Upper lobe of right lung (tissue), 1 donor: ENCODE data around the gene GPR61. TPM values are rescaled to one million over a fixed set of nuclear protein-coding genes. Genes with fewer than 3 reads are reported as not detected.

ENCODE experiments used
- ATAC-seq: fragments of 200-7000 bp; cut with Tn5 transposase; one replicate; pipeline ENCODE4 v1.9.1; 2020; ENCODE audit warnings: mild to moderate bottlenecking, moderate library complexity
- DNase-seq: peaks from one replicate; pipeline ENCODE4 v3.0.0-alpha.2; 2020
- H3K27ac ChIP-seq: fragments of 200-600 bp; one replicate; pipeline ENCODE4 v1.8.0; 2022
- H3K27me3 ChIP-seq: fragments of 200-600 bp; one replicate; pipeline ENCODE4 v1.8.0; 2022; ENCODE audit warnings: mild to moderate bottlenecking
- H3K36me3 ChIP-seq: fragments of 200-600 bp; one replicate; pipeline ENCODE4 v1.8.0; 2022
- H3K4me1 ChIP-seq: fragments of 200-600 bp; one replicate; pipeline ENCODE4 v1.8.0; 2022
- H3K4me3 ChIP-seq: fragments of 200-600 bp; one replicate; pipeline ENCODE4 v1.8.0; 2022; ENCODE audit warnings: mild to moderate bottlenecking
- H3K9me3 ChIP-seq: fragments of 200-600 bp; one replicate; pipeline ENCODE4 v1.8.0; 2022
- intact Hi-C: fragments of 100-400 bp; cut with DNase I; formaldehyde crosslinking; loops from one replicate; pipeline ENCODE4 v1.11.0; 2022
- total RNA-seq: library from RNA; stranded (reverse); fragmentation: NEBNext Ultra II Directional; extraction: Animal tissue kit (Norgen Biotek cat#: 25700); gene quantifications from one replicate; pipeline ENCODE4 v1.2.1, GENCODE V29; 2021
- TF ChIP-seq, protein P1 (sequence below): fragments of 200-600 bp; IDR thresholded peaks from one replicate; pipeline ENCODE4 v1.8.0; 2022; ENCODE audit warnings: antibody characterized with exemption
- donor health status: DM: no; HTN: yes; CAD: no; lungs with severe emphysema.

GPR61 gene
- total RNA-seq, 1 donor from 2014 or later, result not detected

GRCh38 chr1:109534307-109534858 is 5.3 kb upstream of the GPR61 start:
- Histone ChIP-seq H3K9me3 (no peaks in the 10 kb centered on the region), H3K27me3 (no peaks in the 10 kb centered on the region), H3K36me3 (no peaks in the 10 kb centered on the region), H3K27ac (no peak overlapping the region), H3K4me3 (no peak overlapping the region), H3K4me1 (peaks cover 10% of the 10 kb centered on the region)
- DNase-seq (no peak), ATAC-seq (no peak)
- intact Hi-C loops, result loop anchor here (5.0 kb wide), 1 partner anchor 42 kb away; the partner anchor contains the start of gene CYB561D1
- TF ChIP-seq, protein P1, sequence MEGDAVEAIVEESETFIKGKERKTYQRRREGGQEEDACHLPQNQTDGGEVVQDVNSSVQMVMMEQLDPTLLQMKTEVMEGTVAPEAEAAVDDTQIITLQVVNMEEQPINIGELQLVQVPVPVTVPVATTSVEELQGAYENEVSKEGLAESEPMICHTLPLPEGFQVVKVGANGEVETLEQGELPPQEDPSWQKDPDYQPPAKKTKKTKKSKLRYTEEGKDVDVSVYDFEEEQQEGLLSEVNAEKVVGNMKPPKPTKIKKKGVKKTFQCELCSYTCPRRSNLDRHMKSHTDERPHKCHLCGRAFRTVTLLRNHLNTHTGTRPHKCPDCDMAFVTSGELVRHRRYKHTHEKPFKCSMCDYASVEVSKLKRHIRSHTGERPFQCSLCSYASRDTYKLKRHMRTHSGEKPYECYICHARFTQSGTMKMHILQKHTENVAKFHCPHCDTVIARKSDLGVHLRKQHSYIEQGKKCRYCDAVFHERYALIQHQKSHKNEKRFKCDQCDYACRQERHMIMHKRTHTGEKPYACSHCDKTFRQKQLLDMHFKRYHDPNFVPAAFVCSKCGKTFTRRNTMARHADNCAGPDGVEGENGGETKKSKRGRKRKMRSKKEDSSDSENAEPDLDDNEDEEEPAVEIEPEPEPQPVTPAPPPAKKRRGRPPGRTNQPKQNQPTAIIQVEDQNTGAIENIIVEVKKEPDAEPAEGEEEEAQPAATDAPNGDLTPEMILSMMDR, result no peak

DNA sequence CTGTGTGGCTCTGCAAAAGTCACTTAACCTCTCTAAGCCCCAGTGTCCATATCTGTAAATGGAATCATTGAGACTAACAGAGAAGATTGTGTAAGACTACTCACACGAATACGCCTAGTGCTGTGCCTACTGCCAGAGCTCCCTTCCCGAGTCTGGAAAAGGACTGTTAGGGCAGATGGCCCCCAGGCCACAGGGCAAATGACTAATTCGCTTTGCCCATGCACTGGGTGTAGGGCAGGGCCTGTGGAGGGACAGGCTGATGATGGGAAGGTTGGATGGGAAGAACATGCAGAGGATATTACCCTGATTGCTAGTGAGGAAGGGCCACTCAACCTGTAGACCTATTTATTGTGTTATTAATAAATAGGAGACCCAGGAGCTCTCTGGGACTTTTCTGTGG is 4.2 kb upstream of the GPR61 start:
- TF ChIP-seq, protein P1, result no peak
- no peaks in the 10 kb centered on the region for H3K36me3 ChIP-seq
- no peak overlapping the region for H3K4me3 ChIP-seq
- no peak for ATAC-seq
- H3K9me3 ChIP-seq, result no peaks in the 10 kb centered on the region
- H3K4me1 ChIP-seq, result peaks cover 10% of the 10 kb centered on the region
- intact Hi-C loops, result no loop called here
- DNase-seq, result no peak
- no peak overlapping the region for H3K27ac ChIP-seq
- no peaks in the 10 kb centered on the region for H3K27me3 ChIP-seq

- ATAC-seq (no peak), DNase-seq (no peak)
- no peaks in the 10 kb centered on the region for H3K9me3 ChIP-seq
- H3K36me3 ChIP-seq, result no peaks in the 10 kb centered on the region
- intact Hi-C loops, result no loop called here
- H3K27me3 ChIP-seq, result no peaks in the 10 kb centered on the region
- TF ChIP-seq, protein P1, result no peak
- H3K27ac ChIP-seq, result no peak overlapping the region
- H3K4me3 ChIP-seq, result no peak overlapping the region
- peaks cover 10% of the 10 kb centered on the region for H3K4me1 ChIP-seq
Observed at GRCh38 chr1:109535971-109536491, 3.6 kb upstream of the GPR61 start.

DNA sequence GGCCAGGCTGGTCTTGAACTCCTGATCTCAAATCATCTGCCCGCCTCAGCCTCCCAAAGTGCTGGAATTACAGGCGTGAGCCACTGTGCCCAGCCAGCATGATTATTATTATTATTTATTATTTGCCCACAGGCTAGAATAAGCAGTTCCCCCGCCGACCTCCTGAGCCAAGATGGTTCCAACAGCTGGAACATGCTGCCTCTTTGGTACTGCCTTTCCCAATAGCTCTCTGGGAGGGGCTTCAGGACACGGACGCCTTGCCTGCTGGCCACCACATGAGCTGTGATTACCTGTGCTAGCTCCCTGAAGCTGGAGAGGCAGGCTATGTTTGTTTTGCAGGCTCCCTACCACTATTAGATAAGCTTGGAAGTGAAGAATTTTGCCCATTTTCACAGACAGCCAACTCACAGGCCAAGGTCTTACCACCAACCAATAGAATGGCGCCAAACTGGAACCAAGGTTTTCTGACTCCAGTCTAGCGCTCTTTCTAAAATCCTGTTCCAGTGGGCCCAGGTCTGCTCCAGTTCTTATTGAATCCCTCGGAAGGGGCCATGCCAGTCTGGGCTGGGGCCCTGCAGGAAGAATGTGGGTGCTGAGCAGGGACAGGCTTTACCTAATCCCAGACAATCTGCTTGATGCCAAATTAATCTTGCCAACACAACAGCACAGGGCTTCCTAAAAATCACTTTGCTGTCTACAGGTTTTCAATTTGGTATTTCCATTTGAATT is 2.1 kb upstream of the GPR61 start:
- H3K4me1 ChIP-seq, result peaks cover 4% of the 10 kb centered on the region
- no peaks in the 10 kb centered on the region for H3K9me3 ChIP-seq
- no peak overlapping the region for H3K4me3 ChIP-seq
- intact Hi-C loops, result no loop called here
- H3K36me3 ChIP-seq, result no peaks in the 10 kb centered on the region
- ATAC-seq (no peak), DNase-seq (no peak)
- no peaks in the 10 kb centered on the region for H3K27me3 ChIP-seq
- H3K27ac ChIP-seq, result no peak overlapping the region
- TF ChIP-seq, protein P1, result no peak

- no peak for DNase-seq
- no peak overlapping the region for H3K4me3 ChIP-seq
- TF ChIP-seq, protein P1, result no peak
- no peaks in the 10 kb centered on the region for H3K36me3 ChIP-seq
- no peak overlapping the region for H3K27ac ChIP-seq
- intact Hi-C loops, result no loop called here
- no peaks in the 10 kb centered on the region for H3K9me3 ChIP-seq
- ATAC-seq, result no peak
- H3K4me1 ChIP-seq, result no peaks in the 10 kb centered on the region
- H3K27me3 ChIP-seq, result no peaks in the 10 kb centered on the region
Observed at GRCh38 chr1:109538827-109539555, 681 bp upstream of the GPR61 start.
